DMS153 (cell line): ENCODE measurements around the gene KIF17.
A peak's percentile ranks its signal among the peaks of the same experiment; 100 is the strongest.

Experiments
- DNase-seq: peaks from one replicate; lab custom pipeline; 2025; lab: John Stamatoyannopoulos, UW

The KIF17 gene

GRCh38 chr1:20717452-20718342, at the start of gene KIF17:
Gene KIF17, minus strand, starts transcription at chr1:20718007. Its CDS starts 301 bp downstream, at chr1:20717706.
- DNase-seq: peak; percentile 48

- DNase-seq: no peak
Observed at GRCh38 chr1:20767271-20767670, 49.5 kb upstream of the KIF17 start.

- no peak for DNase-seq
Observed at GRCh38 chr1:20763417-20763816, 45.6 kb upstream of the KIF17 start.

- DNase-seq: no peak
Observed at GRCh38 chr1:20760322-20760721, 42.5 kb upstream of the KIF17 start.

GRCh38 chr1:20753589-20753988, 35.8 kb upstream of the KIF17 start:
- DNase-seq: no peak

- DNase-seq: no peak
Observed at GRCh38 chr1:20751462-20751990, 33.7 kb upstream of the KIF17 start.

GRCh38 chr1:20742671-20743070, 24.9 kb upstream of the KIF17 start:
- no peak for DNase-seq

GRCh38 chr1:20740781-20741180, 23.0 kb upstream of the KIF17 start:
- DNase-seq: no peak

GRCh38 chr1:20739225-20739624, 21.4 kb upstream of the KIF17 start:
- DNase-seq: no peak

- no peak for DNase-seq
Observed at GRCh38 chr1:20735581-20736111, 17.8 kb upstream of the KIF17 start.

GRCh38 chr1:20733360-20733975, 15.7 kb upstream of the KIF17 start:
- no peak for DNase-seq

GRCh38 chr1:20732588-20733359, 15.0 kb upstream of the KIF17 start, which contains the start of gene SH2D5:
Gene SH2D5, minus strand, starts transcription at chr1:20732703. Its CDS starts 4,659 bp downstream, at chr1:20728044.
- peak; percentile 59 for DNase-seq

GRCh38 chr1:20732071-20732587, 14.3 kb upstream of the KIF17 start:
- no peak for DNase-seq

GRCh38 chr1:20731057-20731991, 13.5 kb upstream of the KIF17 start:
- DNase-seq: no peak

GRCh38 chr1:20730690-20731056, 12.9 kb upstream of the KIF17 start:
- DNase-seq: no peak

GRCh38 chr1:20729990-20730689, 12.3 kb upstream of the KIF17 start:
- no peak for DNase-seq

GRCh38 chr1:20729155-20729931, 11.5 kb upstream of the KIF17 start:
- no peak for DNase-seq

GRCh38 chr1:20728371-20729154, 10.8 kb upstream of the KIF17 start:
- no peak for DNase-seq
